H1 (cell line): ENCODE results near the gene BAD. TPM values are rescaled to one million over a fixed set of nuclear protein-coding genes. Genes with fewer than 3 reads are reported as not detected.

Experiments
- CEBPB ChIP-seq: IDR thresholded peaks from 2 replicates; pipeline ENCODE4 v1.6.1; 2012; ENCODE audit warnings: low read depth, low read length
- KDM5A ChIP-seq: fragments of 200-600 bp; IDR thresholded peaks from 2 replicates; pipeline ENCODE4 v1.7.1; 2012; ENCODE audit warnings: mild to moderate bottlenecking, low read length, inconsistent platforms, mixed read lengths
- SP1 ChIP-seq: IDR thresholded peaks from 2 replicates; pipeline ENCODE4 v1.6.1; 2011; ENCODE audit warnings: low read depth, low read length
- TBP ChIP-seq: IDR thresholded peaks from 2 replicates; pipeline ENCODE4 v1.6.1; 2011; ENCODE audit warnings: low read depth, low read length, improper control_type of control experiment
- polyA plus RNA-seq, 7 experiments: library from polyadenylated mRNA; depleted of rRNA in 3 of 7; stranded (reverse) in 5 of 7; unstranded in 2 of 7; fragments of >200 nt in 5 of 7; fragments of 200-250 nt in 2 of 7; gene quantifications; 1 replicate in 5 of 7; 2 replicates in 1 of 7; 4 replicates in 1 of 7; pipeline versions ENCODE4 v1.2.1 to v1.2.3, GENCODE V29; 2011 to 2013; ENCODE audit warnings: missing spikeins in 2 of 7, mixed read lengths in 2 of 7
- total RNA-seq: library from RNA; stranded (reverse); fragmentation: NEBNext Ultra II Directional; extraction: Animal tissue kit (Norgen Biotek cat#: 25700); gene quantifications from 2 replicates; pipeline ENCODE4 v1.2.1, GENCODE V29; 2021

The BAD gene
- total and polyA plus RNA-seq, 2 of the 8 experiments (the other 6 are each of a cell fraction or from before 2014, with no cell fraction given) = 23.1 to 33.7 TPM

DNA sequence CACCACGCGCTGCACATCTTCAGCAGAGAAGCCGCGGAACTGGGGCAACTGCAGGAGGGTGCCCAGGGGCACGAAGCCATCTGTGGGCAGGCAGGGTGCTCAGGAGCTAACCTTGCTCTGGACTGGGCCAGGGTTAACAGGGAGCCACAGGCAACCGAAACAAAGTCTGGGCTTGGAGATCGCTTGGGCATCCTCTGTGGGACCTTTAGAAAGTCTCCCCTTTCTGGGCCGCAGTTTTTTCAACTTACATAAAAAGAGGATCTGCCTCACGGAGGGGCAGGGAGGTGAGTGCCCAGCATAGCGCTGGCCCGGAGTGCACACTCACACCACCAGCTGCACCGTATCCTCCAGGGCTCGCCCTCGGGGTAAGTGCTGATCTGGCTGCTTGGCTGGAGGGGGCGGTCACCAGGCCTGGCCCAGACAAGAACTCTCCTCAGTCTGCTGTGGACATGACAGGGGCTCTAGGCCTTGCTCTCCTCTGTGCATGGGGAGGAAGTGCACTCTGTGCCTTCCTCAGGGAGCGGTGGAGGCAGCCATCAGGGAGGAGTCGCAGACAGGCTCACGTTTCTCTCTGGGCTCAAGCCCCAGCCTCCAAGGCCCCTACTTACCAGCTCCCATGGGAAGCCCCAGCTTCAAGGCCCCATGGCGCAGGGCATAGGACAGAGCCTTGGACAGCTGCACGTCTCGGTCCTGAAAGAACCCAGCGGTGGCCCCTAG lies 59.4 kb downstream of the BAD start (continued):
- no peak for TF ChIP-seq CEBPB
- TF ChIP-seq TBP = no peak
- TF ChIP-seq KDM5A = no peak
- no peak for TF ChIP-seq SP1
